ENCODE data around the gene CAMTA2.

DNA sequence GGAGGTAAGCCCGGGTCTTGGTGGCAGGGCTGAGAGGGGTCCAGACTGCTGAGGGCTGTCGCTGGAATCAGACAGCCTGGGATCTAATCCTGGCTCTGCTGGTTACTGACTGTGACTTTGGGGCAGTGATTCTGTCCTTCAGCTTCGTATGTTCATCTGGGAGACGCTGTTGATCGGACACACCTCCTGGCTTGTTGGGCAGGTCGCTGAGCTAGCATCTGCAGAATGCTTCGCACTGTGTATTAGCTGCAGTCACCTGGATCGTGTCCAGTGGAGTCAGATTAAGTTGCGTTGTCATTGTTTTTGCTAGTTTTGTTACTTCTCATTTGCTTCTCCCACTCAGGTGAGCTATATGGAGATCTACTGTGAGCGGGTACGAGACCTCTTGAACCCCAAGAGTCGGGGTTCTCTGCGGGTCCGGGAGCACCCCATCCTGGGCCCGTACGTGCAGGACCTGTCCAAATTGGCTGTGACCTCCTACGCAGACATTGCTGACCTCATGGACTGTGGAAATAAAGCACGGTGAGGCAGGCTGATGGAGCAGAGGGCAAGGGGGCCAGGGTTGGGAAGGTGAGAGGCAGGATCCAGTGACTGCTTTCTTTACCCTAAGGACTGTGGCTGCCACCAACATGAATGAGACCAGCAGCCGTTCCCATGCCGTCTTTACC is 14.8 kb upstream of the CAMTA2 start:
- TF ChIP-seq CTCF (IDR thresholded peaks at IDR 0.05; ENCODE audit: low read depth, low read length, missing input control): no peak
- TF ChIP-seq RAD21 (IDR thresholded peaks at IDR 0.05): no peak
- TF ChIP-seq, protein P1, sequence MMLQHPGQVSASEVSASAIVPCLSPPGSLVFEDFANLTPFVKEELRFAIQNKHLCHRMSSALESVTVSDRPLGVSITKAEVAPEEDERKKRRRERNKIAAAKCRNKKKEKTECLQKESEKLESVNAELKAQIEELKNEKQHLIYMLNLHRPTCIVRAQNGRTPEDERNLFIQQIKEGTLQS (IDR thresholded peaks at IDR 0.05): no peak
- TF ChIP-seq REST (IDR thresholded peaks at IDR 0.05): no peak
- TF ChIP-seq TAF1 (conservative IDR thresholded peaks at IDR 0.05): no peak
- TF ChIP-seq, protein P2, sequence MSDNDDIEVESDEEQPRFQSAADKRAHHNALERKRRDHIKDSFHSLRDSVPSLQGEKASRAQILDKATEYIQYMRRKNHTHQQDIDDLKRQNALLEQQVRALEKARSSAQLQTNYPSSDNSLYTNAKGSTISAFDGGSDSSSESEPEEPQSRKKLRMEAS (IDR thresholded peaks at IDR 0.05): no peak
- no peak for TF ChIP-seq SP1 (IDR thresholded peaks at IDR 0.05)
- no peak for TF ChIP-seq EGR1 (IDR thresholded peaks at IDR 0.05; ENCODE audit: low read depth in 2 of 2)
- no peak for TF ChIP-seq HNF4A (conservative IDR thresholded peaks at IDR 0.05)
- no peak for TF ChIP-seq YY1 (IDR thresholded peaks at IDR 0.05)
- no peak for TF ChIP-seq RXRA (IDR thresholded peaks at IDR 0.05)
- no peak for TF ChIP-seq JUND (IDR thresholded peaks at IDR 0.05)

Measured in liver (tissue), 3 donors.